Stomach (tissue), 9 donors: ENCODE data around the gene AKAP11. TPM values are rescaled to one million over a fixed set of nuclear protein-coding genes. Genes with fewer than 3 reads are reported as not detected.

Experiments
- DNase-seq, 2 donors: peaks; one replicate each; pipeline versions ENCODE4 v3.0.0 to v3.0.0-alpha.2; 2013 to 2019
- H3K27ac ChIP-seq, 5 donors: fragments of 200-600 bp in 4 of 5; sonication (generic) in 4 of 5; one replicate each; pipeline ENCODE4 v1.5.1; 2013 to 2019; ENCODE audit warnings: mild to moderate bottlenecking in 1 of 5, moderate library complexity in 1 of 5
- H3K27me3 ChIP-seq, 3 donors: fragments of 200-600 bp; sonication (generic); one replicate each; pipeline ENCODE4 v1.5.1; 2017 to 2019; ENCODE audit warnings: mixed run types in 1 of 3
- H3K36me3 ChIP-seq, 4 donors: fragments of 200-600 bp; sonication (generic); 1 replicate in 3 of 4; 2 replicates in 1 of 4; pipeline ENCODE4 v1.5.1; 2016 to 2019
- H3K4me1 ChIP-seq, 4 donors: fragments of 200-600 bp; sonication (generic); one replicate each; pipeline ENCODE4 v1.5.1; 2016 to 2019
- H3K4me3 ChIP-seq, 4 donors: fragments of 200-600 bp; sonication (generic) in 3 of 4; one replicate each; pipeline ENCODE4 v1.5.1; 2016 to 2019; ENCODE audit warnings: mild to moderate bottlenecking in 1 of 4
- H3K9me3 ChIP-seq, 4 donors: fragments of 200-600 bp; sonication (generic); one replicate each; pipeline ENCODE4 v1.5.1; 2016 to 2019
- CTCF ChIP-seq, 7 experiments: fragments of 450-650 bp in 4 of 7; fragments of 200-600 bp in 3 of 7; sonication (generic) in 3 of 7; IDR thresholded peaks; one replicate each; pipeline ENCODE4 v1.5.1; 2016 to 2019; ENCODE audit warnings: antibody characterized with exemption in 7 of 7, control low read depth in 2 of 7, mild to moderate bottlenecking in 1 of 7
- EP300 ChIP-seq: sonication (generic); formaldehyde crosslinking; IDR thresholded peaks from one replicate; pipeline ENCODE4 v1.6.1; 2017; ENCODE audit warnings: antibody characterized with exemption
- POLR2A ChIP-seq, 4 donors: fragments of 450-650 bp; IDR thresholded peaks; one replicate each; pipeline ENCODE4 v1.6.1; 2016; ENCODE audit warnings: antibody characterized with exemption in 4 of 4, control low read depth in 2 of 4, mild to moderate bottlenecking in 1 of 4, moderate library complexity in 1 of 4
- POLR2AphosphoS5 ChIP-seq, 3 donors: sonication (generic); formaldehyde crosslinking; IDR thresholded peaks; one replicate each; pipeline ENCODE4 v1.6.1; 2016; ENCODE audit warnings: antibody characterized with exemption in 3 of 3
- WGBS, 5 donors: extraction: QIAGEN DNeasy Blood & Tissue Kit in 3 of 5; methylation state at CpG; one replicate each; pipeline versions ENCODE4 v1.1.5 to v1.1.7; 2013 to 2018; 5-methylcytosine and 5-hydroxymethylcytosine counted together
- intact Hi-C: fragments of 100-400 bp; cut with DNase I; formaldehyde crosslinking; loops from one replicate; pipeline ENCODE4 v1.15.1; 2023; ENCODE audit warnings: low total_unique reads
- polyA plus RNA-seq, 3 donors: library from polyadenylated mRNA; stranded (reverse); fragments of 200-250 nt; gene quantifications; one replicate each; pipeline ENCODE4 v1.2.3, GENCODE V29; 2013
- total RNA-seq, 5 donors: library from RNA; depleted of rRNA; stranded (reverse); fragments of >200 nt; gene quantifications; one replicate each; pipeline versions ENCODE4 v1.1.0 to v1.2.3, GENCODE V29; 2014 to 2016
- donor health status: healthy with polysubstance abuse.
- donor health status: Bipolar disorder and iron deficiency.
- donor health status: healthy.

Gene AKAP11
- total and polyA plus RNA-seq, 8 donors, result 2.8 to 58.0 (median 14.5) TPM

GRCh38 chr13:42356184-42356575, 84.2 kb downstream of the AKAP11 start:
- Histone ChIP-seq H3K9me3 (no peaks in the 10 kb centered on the region), H3K27me3 (no peaks in the 10 kb centered on the region), H3K27ac (no peak overlapping the region), H3K4me3 (no peak overlapping the region), H3K4me1 (no peaks in the 10 kb centered on the region), H3K36me3 (no peaks in the 10 kb centered on the region)
- DNase-seq, result no peak
- WGBS, 5 donors, result 78 to 86% (median 83%) methylated on average over 5 of the region's 5 CpGs
- TF ChIP-seq CTCF (IDR thresholded peaks at IDR 0.05), result no peak
- TF ChIP-seq POLR2A (IDR thresholded peaks at IDR 0.05), result no peak
- TF ChIP-seq POLR2AphosphoS5 (IDR thresholded peaks at IDR 0.05), result no peak
- no peak for TF ChIP-seq EP300
- intact Hi-C loops, result no loop called here

DNA sequence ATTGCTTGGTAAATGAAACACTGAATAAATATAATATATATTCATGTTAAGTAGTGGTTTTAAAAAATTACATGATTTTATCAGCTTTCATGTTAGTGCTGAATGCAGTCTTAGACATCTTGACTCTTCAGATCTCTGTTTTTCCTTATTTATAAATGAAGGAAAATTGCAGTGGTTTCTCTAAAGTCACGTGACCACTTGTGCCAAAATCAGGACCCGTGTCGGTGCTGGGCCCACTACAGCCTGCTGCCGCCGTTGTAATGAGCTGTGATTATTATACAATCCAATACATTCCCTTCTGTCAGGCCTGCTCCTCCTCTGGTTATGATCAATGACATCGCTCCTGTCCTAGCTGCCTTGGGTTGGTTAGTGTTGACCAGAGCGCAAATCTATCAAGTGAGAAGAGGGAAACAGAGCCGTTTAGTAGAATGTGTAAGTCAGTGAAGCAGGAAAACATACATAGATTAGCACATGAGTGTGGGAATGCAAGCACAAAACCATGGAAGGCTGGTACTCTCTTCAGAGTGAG, 88.2 kb downstream of the AKAP11 start:
- DNase-seq, result no peak
- no peak overlapping the region for H3K4me3 ChIP-seq
- WGBS, 5 donors, result 80 to 87% (median 84%) methylated on average over 8 of the region's 8 CpGs
- H3K9me3 ChIP-seq, result no peaks in the 10 kb centered on the region
- no peaks in the 10 kb centered on the region for H3K36me3 ChIP-seq
- TF ChIP-seq POLR2A (IDR thresholded peaks at IDR 0.05) (no peak), CTCF (IDR thresholded peaks at IDR 0.05) (no peak), POLR2AphosphoS5 (IDR thresholded peaks at IDR 0.05) (no peak), EP300 (no peak)
- H3K27me3 ChIP-seq, result no peaks in the 10 kb centered on the region
- H3K27ac ChIP-seq, result no peak overlapping the region
- H3K4me1 ChIP-seq, result no peaks in the 10 kb centered on the region
- intact Hi-C loops, result no loop called here

GRCh38 chr13:42361701-42362100, 89.7 kb downstream of the AKAP11 start:
- Histone ChIP-seq H3K27ac (no peak overlapping the region), H3K9me3 (no peaks in the 10 kb centered on the region), H3K36me3 (no peaks in the 10 kb centered on the region), H3K4me3 (no peak overlapping the region), H3K27me3 (no peaks in the 10 kb centered on the region), H3K4me1 (no peaks in the 10 kb centered on the region)
- intact Hi-C loops, result no loop called here
- 49 to 69% (median 67%) methylated on average over 6 of the region's 6 CpGs for WGBS, 5 donors
- TF ChIP-seq POLR2A (IDR thresholded peaks at IDR 0.05) (no peak), EP300 (no peak), POLR2AphosphoS5 (IDR thresholded peaks at IDR 0.05) (no peak), CTCF (IDR thresholded peaks at IDR 0.05) (no peak)
- no peak for DNase-seq

GRCh38 chr13:42363941-42364612, 92.1 kb downstream of the AKAP11 start:
- Histone ChIP-seq H3K4me1 (no peaks in the 10 kb centered on the region), H3K9me3 (no peaks in the 10 kb centered on the region), H3K4me3 (no peak overlapping the region), H3K36me3 (no peaks in the 10 kb centered on the region), H3K27me3 (no peaks in the 10 kb centered on the region), H3K27ac (no peak overlapping the region)
- WGBS, 5 donors, result 75 to 84% (median 78%) methylated on average over 3 of the region's 3 CpGs
- no peak for TF ChIP-seq POLR2AphosphoS5 (IDR thresholded peaks at IDR 0.05)
- TF ChIP-seq POLR2A (IDR thresholded peaks at IDR 0.05), result no peak
- TF ChIP-seq EP300, result no peak
- TF ChIP-seq CTCF (IDR thresholded peaks at IDR 0.05), result no peak
- no peak for DNase-seq
- intact Hi-C loops, result no loop called here
